ENCODE data around the gene NFE2L1. TPM values are rescaled to one million over a fixed set of nuclear protein-coding genes. Genes with fewer than 3 reads are reported as not detected.

The NFE2L1 gene
- total and polyA plus RNA-seq, 8 donors: 27.4 to 74.0 (median 44.5) TPM

DNA sequence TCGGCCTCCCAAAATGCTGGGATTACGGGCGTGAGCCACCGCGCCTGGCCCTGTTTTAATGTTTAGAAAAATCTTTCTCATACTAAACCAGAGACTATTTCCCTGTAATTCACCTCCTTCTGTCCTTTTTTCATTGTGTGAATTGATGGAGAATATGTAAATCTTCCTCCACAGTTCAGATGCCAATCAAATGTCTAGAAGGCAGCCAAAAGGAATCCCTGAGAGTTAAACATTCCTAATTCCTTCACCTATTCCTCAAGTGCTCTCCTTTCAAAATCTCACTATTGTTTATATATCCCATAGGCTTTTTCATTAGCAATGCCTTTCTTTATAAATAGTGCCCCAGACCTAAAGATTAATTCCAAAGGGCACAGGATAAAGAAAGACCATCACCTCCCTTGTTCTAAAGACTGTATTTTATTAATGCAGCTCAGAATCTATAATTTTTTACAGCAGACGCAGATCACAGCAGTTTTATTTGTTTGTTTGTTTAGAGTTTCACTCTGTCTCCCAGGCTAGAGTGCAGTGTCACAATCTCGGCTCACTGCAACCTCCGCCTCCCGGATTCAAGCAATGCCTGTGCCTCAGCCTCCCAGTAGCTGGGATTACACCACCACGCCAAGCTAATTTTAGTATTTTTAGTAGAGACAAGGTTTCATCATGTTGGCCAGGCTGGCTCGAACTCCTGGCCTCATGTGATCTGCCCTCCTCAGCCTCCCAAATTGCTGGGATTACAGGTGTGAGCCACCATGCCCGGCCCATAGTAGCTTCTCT is 41.0 kb upstream of the NFE2L1 start:
- H3K36me3 ChIP-seq: no peaks in the 10 kb centered on the region
- WGBS, 2 donors: 86 to 87% methylated on average over 12 of the region's 12 CpGs
- TF ChIP-seq, protein P1, sequence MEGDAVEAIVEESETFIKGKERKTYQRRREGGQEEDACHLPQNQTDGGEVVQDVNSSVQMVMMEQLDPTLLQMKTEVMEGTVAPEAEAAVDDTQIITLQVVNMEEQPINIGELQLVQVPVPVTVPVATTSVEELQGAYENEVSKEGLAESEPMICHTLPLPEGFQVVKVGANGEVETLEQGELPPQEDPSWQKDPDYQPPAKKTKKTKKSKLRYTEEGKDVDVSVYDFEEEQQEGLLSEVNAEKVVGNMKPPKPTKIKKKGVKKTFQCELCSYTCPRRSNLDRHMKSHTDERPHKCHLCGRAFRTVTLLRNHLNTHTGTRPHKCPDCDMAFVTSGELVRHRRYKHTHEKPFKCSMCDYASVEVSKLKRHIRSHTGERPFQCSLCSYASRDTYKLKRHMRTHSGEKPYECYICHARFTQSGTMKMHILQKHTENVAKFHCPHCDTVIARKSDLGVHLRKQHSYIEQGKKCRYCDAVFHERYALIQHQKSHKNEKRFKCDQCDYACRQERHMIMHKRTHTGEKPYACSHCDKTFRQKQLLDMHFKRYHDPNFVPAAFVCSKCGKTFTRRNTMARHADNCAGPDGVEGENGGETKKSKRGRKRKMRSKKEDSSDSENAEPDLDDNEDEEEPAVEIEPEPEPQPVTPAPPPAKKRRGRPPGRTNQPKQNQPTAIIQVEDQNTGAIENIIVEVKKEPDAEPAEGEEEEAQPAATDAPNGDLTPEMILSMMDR (IDR thresholded peaks at IDR 0.05): no peak
- H3K4me3 ChIP-seq: no peak overlapping the region
- H3K27ac ChIP-seq: no peak overlapping the region
- peaks cover 0 to 13% (median 0%) of the 10 kb centered on the region in 3 donors for H3K4me1 ChIP-seq
- no peaks in the 10 kb centered on the region for H3K9me3 ChIP-seq
- ATAC-seq: no peak
- intact Hi-C loops (cut with DNase I): no loop called here
- no peaks in the 10 kb centered on the region for H3K27me3 ChIP-seq
- FAIRE-seq: no peak
- no peak for DNase-seq

DNA sequence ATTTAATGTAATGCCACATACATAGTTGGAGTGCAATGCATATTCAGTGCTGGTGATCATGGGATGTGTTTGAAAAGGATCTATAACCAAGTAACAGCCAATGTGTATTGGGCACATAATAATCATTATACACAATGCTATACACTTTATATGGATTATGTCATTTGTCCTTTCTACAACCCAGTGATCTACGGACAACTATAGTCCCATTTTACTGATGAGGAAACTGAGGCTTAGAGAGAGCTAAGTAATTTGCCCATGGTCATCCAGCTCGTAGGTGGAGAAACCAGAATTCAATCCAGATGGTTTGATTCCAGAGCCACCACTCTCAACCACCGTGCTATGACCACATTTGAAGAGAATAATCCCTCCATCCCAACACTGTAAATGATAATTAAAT is 38.0 kb upstream of the NFE2L1 start:
- no peak for DNase-seq
- Histone ChIP-seq H3K27ac (no peak overlapping the region), H3K27me3 (no peaks in the 10 kb centered on the region), H3K4me3 (no peak overlapping the region), H3K4me1 (peaks cover 0 to 5% (median 0%) of the 10 kb centered on the region in 3 donors), H3K36me3 (no peaks in the 10 kb centered on the region), H3K9me3 (no peaks in the 10 kb centered on the region)
- ATAC-seq: no peak
- FAIRE-seq: no peak
- intact Hi-C loops (cut with DNase I): loop anchor here in 1 of 3 donors (10.0 kb wide), 1 partner anchor 165 kb away; the partner anchor contains the start of gene SCRN2
- WGBS, 2 donors: 66 to 79% methylated on average over 3 of the region's 3 CpGs
- TF ChIP-seq, protein P1 (IDR thresholded peaks at IDR 0.05): no peak

DNA sequence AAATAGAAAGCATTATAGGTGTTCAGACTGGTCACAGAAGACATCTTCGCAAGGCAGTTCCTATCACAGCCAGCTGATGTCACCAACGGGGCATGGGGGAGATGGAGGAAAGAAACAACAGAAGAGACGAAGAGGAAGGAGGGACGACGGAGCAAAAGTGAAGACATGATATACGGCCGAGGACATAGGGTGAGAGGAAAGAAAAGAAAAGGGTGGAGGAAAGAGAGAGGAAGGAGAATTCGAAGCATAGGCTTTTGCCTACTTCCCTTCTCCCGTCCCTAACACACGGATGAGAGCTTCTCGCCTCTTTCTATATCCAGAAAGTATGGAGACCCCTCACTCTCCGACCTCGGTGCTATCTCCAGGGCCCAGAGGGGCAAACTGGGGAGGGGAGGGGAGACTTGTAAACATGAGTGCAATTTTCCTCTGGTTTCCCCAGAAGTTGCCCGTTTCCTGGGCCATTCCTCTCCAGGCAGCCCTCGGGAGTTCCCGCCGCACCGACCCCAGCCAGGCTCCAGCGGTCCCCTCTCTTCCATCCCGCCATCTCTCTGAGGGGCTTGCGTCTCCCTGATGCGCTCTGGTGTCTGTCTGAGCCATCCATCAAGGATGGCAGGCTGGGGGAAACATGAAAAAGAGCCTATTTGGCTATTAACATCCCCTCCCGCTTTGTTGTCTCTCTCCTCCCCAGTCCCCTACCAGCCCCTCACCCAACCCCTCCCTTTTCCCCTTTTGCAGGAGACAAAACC is 36.6 kb upstream of the NFE2L1 start:
- no peak for FAIRE-seq
- 12 to 14% methylated on average over 23 of the region's 23 CpGs for WGBS, 2 donors
- no peaks in the 10 kb centered on the region for H3K36me3 ChIP-seq
- H3K27me3 ChIP-seq: no peaks in the 10 kb centered on the region
- intact Hi-C loops (cut with DNase I): loop anchor here in 1 of 3 donors (10.0 kb wide), 1 partner anchor 167 kb away; the partner anchor contains the start of gene SCRN2
- H3K4me3 ChIP-seq: peak overlapping the region in 1 of 4 donors; percentile 38
- TF ChIP-seq, protein P1 (IDR thresholded peaks at IDR 0.05): no peak
- H3K27ac ChIP-seq: no peak overlapping the region
- no peak for DNase-seq
- peak in 3 of 4 donors; percentile 65 to 73 (median 70) for ATAC-seq
- H3K4me1 ChIP-seq: peaks cover 0 to 5% (median 0%) of the 10 kb centered on the region in 3 donors
- no peaks in the 10 kb centered on the region for H3K9me3 ChIP-seq

DNA sequence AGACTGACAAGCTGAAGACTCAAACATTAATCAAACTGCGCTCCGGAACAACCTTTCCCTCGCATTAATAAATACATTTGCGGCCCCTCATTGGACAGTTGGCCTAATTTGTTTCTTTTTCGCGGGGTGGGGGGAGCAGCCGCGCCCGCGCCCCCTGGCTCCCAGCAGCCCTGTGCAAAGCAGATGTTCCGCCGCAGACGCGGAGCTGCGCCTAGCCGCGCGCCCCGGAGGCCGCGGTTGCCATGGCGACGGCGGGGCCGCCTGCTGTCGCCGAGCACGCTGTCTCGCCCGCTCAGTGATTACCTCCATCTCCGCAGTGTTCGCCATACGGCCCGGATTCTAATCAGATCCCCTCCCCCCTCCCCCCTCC is 36.0 kb upstream of the NFE2L1 start:
- Histone ChIP-seq H3K27me3 (no peaks in the 10 kb centered on the region), H3K4me3 (peak overlapping the region in 1 of 4 donors; percentile 38), H3K36me3 (no peaks in the 10 kb centered on the region), H3K4me1 (peaks cover 0 to 5% (median 0%) of the 10 kb centered on the region in 3 donors), H3K27ac (no peak overlapping the region), H3K9me3 (no peaks in the 10 kb centered on the region)
- TF ChIP-seq, protein P1 (IDR thresholded peaks at IDR 0.05): no peak
- FAIRE-seq: no peak
- intact Hi-C loops (cut with DNase I): loop anchor here in 1 of 3 donors (10.0 kb wide), 1 partner anchor 167 kb away; the partner anchor contains the start of gene SCRN2
- 0 to 1% methylated on average over 34 of the region's 34 CpGs for whole genome bisulfite sequencing, 2 donors
- ATAC-seq: peak; percentile 53 to 87 (median 85)
- DNase-seq: peak in 3 of 6 donors; percentile 29 to 80 (median 52)
